ENCODE results near the gene BICC1.

BICC1 gene

DNA sequence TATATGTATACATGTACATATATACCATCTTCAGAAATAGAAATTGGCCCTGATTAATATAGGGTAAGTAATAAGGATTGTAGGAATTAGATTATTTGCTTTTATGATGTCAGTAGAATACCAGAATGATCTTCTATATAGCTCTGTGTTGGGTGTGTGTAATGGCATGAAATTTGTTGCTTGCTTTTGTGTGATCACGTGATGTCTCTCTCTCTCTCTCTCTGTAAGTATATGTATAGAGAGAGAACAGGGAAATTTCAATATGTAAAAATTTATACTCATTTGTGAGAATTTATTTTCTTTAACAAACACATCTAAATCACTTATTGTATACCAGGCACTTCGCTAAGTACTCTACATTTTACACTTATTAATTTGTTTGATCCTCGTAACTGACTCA is 272.7 kb downstream of the BICC1 start:
- DNase-seq = no peak

DNA sequence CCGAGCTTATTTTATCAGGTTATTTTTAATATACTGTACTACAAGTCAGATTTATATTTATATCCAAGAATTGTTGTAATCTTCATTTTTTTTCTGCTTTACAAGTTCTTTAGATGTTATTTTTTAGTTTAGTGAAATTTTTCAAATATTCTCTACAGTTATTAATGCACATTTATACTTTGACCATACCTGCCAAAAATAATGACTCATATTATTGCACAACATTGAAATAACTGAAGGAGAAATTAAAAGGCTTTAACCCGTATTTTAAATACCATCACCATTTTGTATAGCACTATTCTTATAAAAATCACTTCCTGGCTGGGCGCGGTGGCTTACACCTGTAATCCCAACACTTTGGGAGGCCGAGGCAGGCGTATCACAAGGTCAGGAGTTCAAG is 278.5 kb downstream of the BICC1 start:
- DNase-seq = no peak

DNA sequence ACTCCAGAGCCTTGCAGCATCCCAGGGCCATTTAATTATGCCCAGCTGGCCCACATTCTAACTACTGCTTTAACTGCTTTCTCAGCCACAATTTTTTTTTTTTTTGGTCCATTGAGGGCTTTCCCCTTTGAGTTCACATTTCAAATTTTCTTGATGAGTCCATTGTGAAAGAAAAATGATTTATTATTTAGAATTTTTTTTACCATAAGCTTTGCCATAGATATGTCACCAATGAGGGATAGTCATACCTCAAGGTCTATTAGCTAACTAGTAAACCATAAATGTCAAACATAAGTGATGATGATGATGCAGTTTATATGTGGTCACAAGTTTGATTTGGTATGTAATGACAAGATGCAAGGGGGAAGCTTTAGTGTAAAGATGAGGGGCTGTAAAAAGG is 282.9 kb downstream of the BICC1 start:
- no peak for DNase-seq

DNA sequence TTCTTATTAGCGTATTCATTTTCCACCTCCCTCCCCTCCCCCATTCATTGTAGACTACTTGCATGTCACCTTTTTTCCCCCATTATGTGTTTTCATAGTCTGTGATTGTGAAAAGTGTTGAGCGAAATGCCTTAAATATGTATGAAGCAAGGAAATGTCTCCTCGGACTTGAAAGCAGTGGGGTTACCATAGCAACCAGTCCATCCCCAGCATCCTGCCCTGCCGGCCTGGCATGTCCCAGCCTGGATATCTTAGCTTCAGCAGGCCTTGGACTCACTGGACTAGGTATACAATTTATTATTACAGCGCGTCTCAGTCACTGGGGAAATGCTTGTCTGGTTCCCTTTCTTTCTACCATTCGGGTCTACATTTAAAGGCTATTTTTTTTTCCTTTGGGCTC is 283.6 kb downstream of the BICC1 start:
- DNase-seq = no peak

DNA sequence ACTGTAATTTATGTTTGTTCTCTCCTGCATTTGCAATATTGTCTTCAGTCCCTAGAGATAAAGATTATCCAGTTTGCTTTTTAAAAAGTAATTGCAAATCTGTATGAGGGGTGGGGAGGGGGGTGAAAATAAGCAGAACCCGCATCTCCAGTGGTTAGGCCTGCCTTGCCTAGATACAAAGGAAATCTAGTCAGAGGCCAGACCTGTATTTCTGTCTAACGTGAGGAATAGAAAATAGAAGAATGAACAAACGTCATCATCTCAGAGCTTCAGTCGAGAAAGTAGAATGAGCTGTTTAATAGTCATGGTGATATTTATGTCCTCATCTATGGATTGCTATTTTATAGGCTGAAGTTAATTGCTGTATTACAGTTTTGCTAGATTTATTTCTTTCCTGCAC is 284.2 kb downstream of the BICC1 start:
- DNase-seq = no peak

DNA sequence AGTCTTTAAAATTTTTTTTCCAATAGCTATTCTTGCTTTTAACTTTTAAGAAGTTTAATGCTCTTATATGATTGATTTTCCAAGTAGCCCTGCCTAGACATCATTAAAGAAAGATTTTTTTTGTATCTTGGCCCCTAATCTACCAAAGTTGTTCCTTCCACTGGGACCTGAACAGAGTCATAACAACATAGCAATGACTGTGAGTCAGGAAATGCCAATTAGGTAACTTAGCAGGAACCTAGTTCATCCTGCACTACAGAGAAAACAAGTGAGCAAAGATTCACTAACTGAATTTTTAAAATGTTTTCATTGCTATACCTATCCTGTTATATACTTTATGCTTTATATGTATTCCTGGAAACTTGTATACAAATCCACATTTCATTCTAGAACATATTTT is 284.7 kb downstream of the BICC1 start:
- no peak for DNase-seq

DNA sequence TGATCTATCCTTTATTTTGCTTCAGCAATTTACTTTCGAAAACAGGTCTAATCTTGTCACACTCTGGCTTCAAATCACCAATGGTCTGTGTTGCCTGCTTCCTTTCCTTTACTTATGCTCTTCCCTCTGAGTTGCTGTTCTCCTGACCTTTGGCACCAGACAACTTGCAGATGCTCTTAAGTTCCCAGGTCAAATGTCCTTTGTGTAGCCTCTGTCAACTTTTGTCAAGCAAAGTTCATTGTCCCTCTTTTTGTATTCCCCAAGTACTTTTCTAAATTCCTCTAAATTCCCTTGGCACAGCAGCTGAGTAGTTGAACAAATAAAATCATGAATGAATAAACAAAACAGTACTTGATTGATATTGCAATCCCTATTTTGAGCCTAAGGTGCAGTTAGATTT is 289.4 kb downstream of the BICC1 start:
- no peak for DNase-seq

DNA sequence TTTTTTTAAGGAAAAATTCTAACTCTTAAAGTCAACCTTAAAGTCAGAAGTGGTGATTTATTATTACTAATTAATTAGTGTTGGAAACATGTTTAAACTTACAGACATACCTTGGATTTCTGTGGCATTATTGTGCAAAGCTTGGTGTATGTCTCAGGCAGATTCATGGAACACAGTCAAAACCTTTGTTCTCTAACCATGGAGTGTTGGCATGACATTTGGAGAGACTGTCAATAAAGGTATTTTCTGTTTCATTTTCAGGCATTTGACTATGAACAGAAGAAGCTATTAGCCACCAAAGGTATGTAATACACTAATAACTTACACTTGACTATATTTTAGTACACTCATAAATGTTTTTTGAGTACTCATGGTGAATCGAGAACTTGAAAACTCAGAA is 293.7 kb downstream of the BICC1 start:
- DNase-seq = no peak

DNA sequence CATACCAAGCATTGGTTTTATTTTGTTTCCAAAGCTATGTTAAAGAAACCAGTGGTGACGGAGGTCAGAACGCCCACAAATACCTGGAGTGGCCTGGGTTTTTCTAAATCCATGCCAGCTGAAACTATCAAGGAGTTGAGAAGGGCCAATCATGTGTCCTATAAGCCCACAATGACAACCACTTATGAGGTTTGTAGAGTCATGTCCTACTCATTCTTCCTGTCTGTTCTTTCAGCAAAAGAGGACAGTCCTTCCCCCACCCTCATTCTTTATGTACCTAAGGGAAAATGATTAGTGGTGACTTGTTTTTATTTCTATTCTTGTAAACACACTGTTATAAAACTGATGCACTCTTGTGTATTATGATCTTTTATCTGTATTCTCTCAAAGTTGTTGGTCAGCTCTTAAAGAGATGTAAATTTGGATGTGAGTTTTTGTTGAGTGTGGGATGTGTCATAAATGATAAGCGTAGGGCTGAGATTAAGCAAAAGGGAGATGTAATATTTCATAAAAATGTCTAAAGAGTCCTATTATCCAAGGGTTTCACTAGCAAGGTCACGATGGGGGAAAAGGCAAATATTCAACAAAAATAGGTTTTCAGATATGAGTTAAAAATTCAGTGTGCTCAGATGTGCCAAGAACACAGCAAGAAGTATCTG is 294.4 kb downstream of the BICC1 start:
- no peak for DNase-seq

DNA sequence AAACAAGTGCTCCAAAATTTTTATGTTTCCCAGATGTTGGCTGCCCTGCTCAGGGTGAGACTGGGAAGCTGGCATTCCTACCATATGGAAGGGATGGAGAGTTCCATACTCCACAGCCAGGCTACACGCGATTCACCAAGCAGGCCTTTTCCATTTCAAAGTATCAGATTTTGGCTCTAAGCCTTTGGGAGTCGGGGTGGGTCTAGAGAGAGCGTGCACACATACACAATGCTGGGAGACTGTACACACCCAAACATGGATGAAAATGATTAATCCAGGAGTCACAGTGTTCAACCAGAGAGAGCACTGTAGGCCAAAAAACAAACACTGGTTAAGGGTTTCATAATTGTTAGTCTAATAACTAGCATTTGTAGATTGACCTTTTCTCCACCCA is 295.0 kb downstream of the BICC1 start:
- DNase-seq = peak; percentile 79

DNA sequence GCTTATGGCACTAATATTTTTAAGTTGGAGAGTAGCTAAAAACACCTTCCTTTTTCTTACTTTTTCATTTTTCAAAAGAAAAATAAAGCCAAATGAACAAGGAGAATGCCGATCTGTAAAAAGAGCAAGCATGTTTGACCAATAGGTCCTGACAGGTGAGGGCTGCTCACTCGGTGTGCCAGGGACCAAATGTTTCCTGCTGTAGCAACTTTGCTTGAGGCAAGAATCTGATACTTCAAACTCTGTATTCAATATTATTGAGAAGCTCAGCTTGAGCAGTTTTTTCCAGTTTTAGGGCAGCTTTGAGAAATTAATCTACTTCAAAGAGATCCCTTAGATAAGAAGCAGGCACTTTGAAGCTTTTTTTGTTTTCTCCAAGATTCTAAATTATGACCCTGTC is 298.1 kb downstream of the BICC1 start:
- DNase-seq = no peak

DNA sequence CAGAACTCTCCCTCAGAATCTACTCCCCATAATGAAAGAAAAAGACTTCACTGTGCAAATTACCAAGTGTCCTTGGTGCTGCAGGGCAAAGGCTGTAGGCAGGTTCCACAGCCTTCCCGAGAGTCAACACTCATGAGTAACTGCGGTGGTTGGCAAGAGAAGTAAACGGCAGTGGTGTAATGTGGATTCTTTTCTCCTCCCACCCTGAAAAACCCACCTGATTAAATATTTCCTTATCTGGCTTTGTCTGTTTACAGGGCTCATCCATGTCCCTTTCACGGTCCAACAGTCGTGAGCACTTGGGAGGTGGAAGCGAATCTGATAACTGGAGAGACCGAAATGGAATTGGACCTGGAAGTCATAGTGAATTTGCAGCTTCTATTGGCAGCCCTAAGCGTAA is 300.9 kb downstream of the BICC1 start:
- no peak for DNase-seq

DNA sequence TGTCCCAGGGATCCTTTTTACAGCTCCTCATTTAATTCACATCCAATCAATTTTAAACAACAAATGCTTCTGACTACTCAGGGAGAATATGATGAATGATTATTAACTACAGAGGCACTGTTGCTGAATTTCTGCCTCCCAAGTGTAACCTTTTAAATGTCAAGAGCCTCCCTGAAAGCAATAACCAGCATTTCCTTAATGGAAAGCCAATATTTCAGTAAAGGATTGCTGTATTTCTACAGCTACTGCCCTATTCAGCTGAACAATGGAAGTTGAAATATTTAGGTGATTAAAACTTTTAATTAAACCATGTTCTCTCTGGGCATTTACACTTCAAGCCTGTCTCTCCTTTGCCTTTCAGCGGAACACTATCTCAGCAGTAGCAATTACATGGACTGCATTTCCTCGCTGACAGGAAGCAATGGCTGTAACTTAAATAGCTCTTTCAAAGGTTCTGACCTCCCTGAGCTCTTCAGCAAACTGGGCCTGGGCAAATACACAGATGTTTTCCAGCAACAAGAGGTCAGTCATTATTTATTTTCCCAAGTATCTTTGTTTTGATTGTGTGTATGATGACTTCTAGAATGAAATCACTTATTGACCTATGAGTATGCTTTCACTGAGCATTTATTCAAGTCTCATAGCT is 304.7 kb downstream of the BICC1 start:
- no peak for DNase-seq

DNA sequence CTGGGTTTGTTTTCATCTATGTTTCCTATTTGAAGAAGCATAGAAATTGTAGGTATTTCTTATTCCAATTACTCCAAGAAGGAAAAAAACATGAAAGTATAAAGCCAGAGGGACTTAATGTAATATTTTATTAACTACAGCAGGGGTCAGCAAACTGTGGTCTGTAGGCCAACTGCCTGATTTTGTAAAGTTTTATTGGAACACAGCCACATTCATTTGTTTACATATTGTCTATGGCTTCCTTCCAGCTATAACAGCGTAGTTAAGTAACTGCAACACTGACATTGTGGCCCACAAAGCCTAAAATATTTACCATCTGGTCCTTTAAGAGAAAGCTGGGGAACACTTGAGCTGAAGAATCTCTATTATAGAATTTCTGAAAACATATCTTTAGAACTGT is 306.2 kb downstream of the BICC1 start:
- peak; percentile 35 for DNase-seq

DNA sequence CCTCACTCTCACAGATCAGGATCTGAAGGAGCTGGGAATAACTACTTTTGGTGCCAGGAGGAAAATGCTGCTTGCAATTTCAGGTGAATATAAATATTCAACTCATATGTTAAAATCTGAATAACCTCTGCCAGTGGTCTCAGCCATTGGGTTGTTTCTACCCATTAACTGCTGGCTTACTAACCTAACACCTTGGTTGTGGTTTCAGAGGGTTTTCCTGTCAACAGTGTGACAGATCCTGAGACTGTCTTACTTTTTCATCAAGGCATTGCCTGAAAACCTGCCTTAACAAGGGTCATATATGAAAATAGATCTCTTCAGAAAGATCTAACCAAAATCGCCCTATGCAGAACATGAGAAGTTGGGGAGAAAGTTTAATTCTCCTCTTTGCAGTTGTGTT is 307.7 kb downstream of the BICC1 start:
- no peak for DNase-seq

DNA sequence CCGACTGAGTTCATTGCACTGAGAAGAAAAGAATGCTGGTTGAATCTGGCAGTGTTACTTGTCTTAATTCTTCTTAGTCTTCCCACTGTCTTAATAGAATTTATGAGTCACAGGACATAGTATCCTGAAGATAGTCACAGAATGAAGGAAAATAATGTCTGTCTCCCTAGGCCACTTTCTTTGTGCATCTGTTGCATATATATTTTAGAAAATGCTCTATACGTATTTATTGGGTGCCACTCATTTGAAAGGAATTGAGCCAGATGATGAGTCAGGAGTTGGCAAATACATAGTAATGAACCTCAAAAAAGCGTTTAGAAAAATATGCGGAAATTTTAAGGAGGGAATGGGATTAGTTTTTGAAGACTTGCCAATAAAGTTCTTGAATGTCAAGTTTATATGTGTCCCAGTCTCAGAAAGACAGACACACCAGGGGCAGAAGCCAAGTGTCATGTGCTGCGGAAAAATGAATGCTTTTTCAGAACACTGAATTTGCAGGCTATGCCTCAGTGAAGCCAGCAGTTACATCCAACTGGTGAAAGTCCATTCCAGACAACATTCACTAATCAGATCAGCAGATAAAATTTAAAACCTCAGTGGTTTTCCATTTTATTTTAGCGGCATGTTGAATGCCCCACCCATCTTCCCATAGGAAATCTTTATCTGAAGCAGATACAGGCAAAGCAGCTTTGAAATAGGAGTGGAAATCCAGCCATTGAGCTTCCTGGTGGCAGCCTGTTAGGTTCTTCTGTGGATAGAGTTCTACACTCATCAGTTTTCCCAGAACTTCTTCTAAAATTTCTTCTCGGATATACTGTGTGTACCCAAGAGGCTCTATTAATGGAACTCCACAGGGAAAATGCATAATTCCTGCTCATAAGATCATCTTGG is 308.4 kb downstream of the BICC1 start:
- no peak for DNase-seq

DNA sequence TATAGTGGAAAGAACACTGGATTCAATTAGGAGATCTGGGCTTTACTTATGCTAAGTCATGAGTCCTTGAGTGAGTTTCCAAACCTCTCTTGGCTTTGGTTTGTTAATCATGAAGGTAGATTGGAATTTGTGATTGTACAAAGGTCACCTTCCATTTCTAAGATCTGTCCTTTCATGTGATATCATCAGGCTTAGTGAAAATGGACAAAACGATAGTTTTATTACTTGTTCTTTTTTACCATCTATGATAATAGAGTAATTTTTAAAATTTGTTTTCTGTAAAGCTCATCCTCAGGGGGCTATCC is 309.0 kb downstream of the BICC1 start:
- DNase-seq = no peak

DNA sequence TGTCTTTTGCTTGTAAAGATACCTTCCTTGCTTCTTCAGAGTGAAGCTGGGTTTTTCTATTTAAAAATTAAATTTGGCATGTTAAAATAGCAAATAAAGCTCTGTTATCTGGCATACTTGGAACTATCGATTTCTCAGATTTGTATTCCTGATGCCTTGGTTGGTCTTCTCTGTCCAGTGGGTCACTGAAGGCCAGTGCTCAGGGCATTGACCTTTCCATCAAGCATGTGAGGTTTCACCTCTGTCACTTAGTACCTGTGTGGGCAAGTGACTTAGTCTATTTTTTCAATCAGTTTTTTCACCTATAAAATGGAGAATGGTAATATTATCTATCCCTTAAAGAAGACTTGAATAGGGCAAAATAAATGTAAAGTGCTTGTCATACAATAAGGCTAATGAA is 311.3 kb downstream of the BICC1 start:
- no peak for DNase-seq

DNA sequence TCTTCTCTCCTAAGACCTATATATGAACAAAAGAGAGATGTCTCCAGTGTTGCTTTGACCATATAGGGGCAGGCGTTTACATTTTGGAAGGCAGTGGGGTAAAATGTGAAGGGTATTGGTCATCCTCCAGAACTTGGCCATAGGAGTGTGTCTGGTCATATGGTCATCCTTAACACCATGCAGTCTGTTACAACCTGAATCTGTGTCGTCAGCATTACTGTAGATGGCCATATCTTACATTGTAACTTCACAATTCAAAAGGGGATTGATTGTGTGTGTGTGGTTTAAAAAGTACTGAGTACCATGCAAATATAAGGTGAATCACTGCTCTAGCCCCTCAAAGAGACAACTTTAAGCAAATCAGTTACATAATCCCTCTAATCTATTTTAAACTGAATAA is 311.7 kb downstream of the BICC1 start:
- DNase-seq = no peak

DNA sequence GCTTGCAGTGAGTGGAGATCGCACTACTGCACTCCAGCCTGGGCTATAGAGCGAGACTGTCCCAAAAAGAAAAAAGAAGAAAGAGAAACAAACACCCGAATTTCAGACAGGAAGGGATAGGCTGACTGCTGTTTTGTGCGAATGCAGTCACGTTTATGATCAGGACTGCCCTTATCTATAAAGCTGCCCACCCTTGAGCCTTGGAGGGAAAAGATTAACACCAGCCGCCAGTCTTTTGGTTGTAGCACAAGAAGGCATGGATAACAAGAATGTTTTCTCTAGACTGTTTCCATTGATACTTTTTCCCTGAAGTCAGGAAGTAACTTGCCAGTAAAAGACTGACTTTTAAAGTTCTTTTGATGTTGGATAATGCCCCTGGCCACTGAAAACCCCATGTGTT is 314.0 kb downstream of the BICC1 start:
- no peak for DNase-seq

DNA sequence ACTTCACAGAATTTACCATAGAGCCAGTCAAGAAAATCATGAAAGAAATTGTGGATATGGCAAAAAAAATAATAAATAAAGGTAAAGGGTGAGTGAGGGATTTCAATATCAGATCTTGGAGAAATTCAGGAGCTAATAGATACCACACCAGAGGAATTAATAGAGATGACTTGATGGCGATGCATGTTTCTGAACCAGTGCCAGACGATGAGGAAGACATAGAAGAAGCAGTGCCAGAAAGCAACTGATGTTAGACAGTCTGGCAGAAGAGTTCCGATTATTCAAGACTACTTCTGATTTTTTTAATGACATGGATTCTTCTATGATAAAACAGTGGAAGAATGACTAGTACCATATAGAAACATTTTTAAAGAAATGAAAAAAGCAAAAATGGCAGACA is 314.7 kb downstream of the BICC1 start:
- DNase-seq = no peak

DNA sequence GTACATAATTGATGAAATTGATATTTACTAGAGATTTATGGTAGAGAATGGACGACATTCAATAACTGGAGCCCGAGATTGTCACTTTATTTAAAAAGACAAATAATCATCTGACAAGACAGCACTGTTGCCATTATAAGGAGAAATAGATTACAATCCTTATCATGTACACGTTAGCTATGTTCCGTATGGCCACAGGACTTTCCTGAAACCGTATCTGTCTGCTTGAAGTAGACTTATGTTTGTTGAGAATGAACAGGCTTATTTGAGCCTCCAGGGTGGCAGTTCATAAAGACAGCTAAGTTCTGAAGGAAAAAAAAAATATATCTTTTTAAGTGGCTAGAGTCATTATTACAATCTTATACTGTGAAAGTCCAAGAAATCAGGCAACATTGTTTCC is 317.2 kb downstream of the BICC1 start:
- no peak for DNase-seq

DNA sequence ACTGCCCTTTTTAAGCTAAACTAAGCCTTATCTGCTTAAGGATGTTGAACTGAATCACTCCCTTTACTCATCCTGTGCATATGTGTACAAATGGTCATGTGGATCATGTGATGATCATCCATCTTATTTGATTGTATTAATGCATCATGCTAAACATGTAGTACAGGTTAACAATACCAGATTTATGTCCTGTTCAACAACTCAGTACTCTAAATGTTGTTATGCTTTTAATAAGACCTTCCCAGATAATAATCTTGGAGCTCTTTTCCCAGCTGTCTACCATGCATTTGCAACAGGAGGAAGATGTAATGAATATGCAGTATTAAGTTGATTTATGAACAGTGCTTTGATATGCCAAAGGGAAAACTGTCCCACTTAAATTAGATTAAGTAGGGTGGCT is 318.0 kb downstream of the BICC1 start:
- no peak for DNase-seq

DNA sequence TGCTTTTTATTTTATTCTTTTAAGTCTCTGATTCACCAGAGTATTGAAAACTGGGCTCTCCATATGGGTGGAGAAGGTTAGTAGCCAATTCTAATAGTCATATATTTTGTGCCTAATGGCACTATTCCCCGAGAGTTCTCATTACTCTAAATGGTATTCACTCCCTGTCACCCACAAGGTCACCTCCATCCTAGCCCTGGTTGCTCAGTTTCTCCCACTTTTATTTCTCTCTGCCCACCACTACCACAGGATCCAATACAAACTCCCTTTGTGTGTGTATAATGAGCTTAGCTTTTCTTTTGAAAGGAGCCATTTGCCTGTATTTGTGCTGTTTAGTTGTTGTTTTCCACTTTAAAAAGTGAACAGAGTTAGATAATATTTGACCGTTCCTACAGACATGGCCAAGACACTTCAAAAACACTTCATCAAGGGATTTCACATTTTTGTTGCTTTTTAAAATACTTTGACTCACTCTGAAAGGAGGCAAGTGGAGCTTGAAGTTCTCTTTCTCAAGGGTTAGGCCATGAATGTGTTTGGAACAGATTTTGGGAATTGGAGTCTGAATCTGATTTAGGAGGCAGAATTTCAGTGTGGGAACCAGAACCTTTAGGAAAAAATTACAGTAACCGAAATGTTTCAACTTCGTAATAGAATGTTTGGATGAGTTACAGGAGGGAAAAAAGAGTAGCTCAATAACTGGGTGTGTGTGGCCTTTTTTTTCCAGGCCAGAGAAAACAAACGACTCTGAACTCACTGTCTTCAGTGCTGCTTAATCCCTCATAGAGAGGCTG is 321.3 kb downstream of the BICC1 start:
- no peak for DNase-seq
